Stimulated activated CD8-positive, alpha-beta memory T cell treated with anti-CD3 and anti-CD28 coated beads, Interleukin-7, amount 100 ng/mL, for 48 hours (primary cell): ENCODE data around the gene PREPL.
"Not testable (repeated sequence)": the region's sequence is repeated elsewhere in the genome, so short reads cannot be mapped to it uniquely, and the experiment has no call there.

Experiments
- DNase-seq, 2 donors: peaks; one replicate each; pipeline ENCODE4 v3.0.0-alpha.2; 2020; ENCODE audit warnings: low read depth in 1 of 2; ENCODE audit errors: extremely low read depth in 1 of 2

Gene PREPL

GRCh38 chr2:44361330-44362206, at the start of gene PREPL, which contains the start of gene CAMKMT:
TSS of gene PREPL (minus strand) at chr2:44361494. CDS start at chr2:44346342, 15,152 bp downstream.
TSS of gene CAMKMT (plus strand) at chr2:44361947.
- peak; percentile 92 to 97 for DNase-seq

- no peak for DNase-seq
These were observed 37.1 kb upstream of the PREPL start for GRCh38 chr2:44398243-44398897.

- no peak for DNase-seq
These were observed 36.3 kb upstream of the PREPL start for GRCh38 chr2:44397447-44398175.

GRCh38 chr2:44392338-44392943, 31.1 kb upstream of the PREPL start:
- DNase-seq: peak in 1 of 2 donors; percentile 11

DNA sequence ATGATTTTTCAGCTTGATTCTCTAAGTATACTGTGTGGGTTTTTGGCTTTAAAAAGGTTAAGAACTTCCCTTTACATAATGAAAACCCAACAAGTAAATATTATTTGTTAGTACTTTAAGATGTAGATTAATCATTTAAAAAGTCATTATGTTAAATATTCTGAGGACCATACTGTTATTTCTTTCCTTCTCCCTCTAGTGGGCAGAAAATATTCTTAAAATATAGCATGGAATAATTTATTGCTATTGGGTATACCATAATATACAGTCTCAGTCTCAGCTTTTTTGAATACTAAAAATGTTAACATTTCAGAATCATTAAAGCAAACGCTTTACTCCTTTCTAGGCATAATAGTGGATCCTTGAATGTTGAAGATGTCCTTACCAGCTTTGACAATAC, 28.6 kb upstream of the PREPL start:
- DNase-seq: no peak

GRCh38 chr2:44388877-44389276, 27.6 kb upstream of the PREPL start:
- DNase-seq: no peak

- DNase-seq: not testable (repeated sequence)
These were observed 23.9 kb upstream of the PREPL start for GRCh38 chr2:44385226-44385625.

DNA sequence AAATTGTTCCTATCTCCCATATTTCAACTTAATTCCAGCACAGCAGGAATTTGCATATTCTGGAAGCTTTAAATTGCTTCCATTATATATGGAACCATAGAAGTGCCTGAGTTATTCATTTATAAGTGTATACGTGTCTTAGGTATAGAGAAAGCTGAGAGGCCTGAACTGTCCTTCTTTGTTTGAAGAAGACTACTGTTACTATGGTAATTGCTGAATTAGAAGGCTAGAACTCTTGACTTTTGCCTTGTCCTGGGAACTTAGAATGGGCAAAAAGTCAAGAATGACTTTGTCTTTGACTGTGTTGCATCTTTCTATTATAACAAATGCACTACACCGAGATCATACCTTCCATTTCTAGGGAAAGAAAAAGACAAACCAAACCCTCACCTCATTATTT, 16.2 kb upstream of the PREPL start:
- no peak for DNase-seq

GRCh38 chr2:44372246-44372645, 11.0 kb upstream of the PREPL start:
- no peak for DNase-seq

GRCh38 chr2:44371445-44371844, 10.2 kb upstream of the PREPL start:
- no peak for DNase-seq

GRCh38 chr2:44369392-44369791, 8.1 kb upstream of the PREPL start:
- no peak for DNase-seq

DNA sequence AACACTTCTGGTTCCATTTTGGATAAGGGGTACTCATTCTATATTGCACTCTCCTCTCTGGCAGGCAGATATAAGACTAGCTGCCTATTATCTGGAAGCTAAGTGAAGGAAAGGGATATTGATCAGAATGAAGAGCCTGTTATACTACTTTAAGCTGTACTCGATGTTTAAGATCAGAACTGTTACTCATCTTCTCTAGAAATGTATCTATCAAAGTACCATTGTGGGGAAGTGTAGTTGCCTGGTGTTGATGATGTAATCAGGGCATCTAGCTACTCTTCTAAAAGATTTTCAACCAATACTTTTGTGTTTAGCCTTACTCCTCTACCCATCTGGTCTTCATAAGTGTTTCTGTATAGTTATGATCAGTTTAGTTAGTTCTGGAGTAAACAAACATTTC, 6.3 kb upstream of the PREPL start:
- DNase-seq: no peak

- DNase-seq: no peak
These were observed 3.3 kb upstream of the PREPL start for GRCh38 chr2:44364604-44365003.

DNA sequence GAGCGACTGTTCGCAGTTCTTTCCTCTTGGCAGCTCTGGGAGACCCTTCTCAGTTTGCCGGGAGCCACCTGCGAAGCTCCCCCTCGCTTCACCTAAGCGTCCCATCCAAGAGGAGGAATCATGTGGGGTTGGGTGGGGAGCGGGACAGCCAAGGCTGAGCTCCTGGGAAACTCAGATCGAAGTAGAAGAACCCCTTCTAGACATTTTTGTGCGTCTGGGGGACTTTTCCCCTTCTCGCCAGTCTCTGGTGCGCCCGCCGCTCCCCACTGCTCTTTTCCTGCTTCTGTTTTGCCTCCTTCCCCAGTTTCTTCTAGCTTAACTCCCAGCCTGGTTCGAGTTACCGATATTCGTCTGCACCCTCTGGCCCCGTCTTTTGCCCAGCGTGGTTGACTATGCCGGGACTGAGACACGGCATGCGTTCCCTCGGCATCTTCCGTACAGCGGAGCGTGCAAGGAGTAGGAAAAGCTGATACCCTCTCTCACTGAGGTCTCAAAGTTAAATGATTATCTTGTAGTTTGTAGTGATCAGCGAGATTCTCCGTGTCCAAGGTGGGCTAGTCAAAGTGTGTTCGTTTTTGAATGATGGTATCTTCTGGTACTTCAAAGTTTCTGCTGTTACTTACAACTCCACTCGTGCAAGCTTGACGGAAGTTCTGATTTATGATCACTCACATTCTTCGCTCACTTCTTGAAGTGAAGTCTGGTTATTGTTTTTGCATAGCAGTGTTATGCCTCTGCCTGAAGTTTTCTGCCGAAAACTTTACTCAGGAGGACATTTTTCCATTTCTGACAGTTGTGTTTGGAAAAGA, 1.1 kb upstream of the PREPL start:
- peak in 1 of 2 donors; percentile 11 for DNase-seq

DNA sequence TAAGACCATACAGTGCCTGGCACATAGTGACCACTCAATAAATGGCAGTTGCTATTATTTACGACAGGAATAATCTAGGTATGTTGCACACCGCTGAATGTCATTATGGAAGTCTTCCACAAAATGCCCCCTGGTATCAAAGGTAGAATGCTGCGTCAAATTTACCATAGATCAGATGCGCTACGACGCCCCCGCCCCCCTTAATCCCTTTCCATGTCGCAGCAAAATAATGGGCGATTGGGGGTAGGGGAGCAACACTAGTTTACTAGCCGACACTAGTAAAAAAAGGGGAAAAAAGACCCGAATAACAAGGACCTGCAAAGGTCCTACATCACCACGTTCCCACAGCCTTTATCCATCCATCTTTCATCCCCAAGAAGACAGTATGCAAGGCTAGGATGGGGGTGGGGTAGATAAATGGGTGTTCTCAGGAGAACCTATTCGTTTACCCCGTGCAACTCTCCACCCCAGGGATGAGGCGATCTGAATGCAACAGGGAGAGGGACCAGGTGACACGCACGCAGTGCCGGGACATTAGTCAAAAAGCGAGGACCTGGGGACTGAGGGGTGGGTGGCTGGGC, 455 bp downstream of the PREPL start:
- no peak for DNase-seq

GRCh38 chr2:44358503-44358902, 2.8 kb downstream of the PREPL start:
- DNase-seq: peak in 1 of 2 donors; percentile 60

GRCh38 chr2:44354761-44355160, 6.5 kb downstream of the PREPL start:
- no peak for DNase-seq

DNA sequence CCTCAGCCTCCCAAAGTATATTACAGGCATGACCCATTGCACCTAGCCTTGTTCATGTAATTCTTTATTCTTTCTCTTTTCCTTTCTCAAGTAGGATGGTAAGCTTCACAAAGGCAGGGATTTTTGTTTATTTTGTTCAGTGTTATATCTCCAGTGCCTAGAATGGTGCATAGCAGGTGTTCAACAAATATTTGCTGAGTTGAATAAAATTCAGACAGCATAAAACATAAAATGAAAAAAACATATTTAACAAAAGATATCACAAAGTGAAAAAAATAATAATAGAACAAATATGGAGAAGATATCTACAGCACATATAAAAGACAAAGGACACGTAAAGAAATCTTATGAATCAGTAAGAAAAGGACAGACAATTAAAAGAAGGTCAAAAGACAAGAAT, 8.8 kb downstream of the PREPL start:
- DNase-seq: no peak

- DNase-seq: no peak
These were observed 9.6 kb downstream of the PREPL start for GRCh38 chr2:44351676-44352075.

DNA sequence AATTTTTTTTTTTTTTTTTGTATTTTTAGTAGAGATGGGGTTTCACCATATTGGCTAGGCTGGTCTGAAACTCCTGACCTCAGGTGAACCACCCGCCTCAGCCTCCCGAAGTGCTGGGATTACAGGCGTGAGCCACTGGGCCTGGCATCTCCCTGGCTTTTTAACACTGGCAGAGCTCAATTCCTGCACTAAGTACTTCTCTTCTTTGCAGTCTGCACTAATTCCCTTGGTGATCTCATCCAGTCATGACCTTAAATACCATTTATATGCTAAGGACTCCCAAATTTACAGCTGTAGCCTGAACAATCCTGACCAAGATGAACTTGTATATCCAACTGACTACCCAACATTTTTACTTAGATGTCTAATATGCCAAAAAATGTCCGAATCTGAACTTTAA, 10.2 kb downstream of the PREPL start:
- no peak for DNase-seq
